ENCODE results near the gene SPAG9. TPM values are rescaled to one million over a fixed set of nuclear protein-coding genes. Genes with fewer than 3 reads are reported as not detected.
"Not testable (repeated sequence)": the region's sequence is repeated elsewhere in the genome, so short reads cannot be mapped to it uniquely, and the experiment has no call there.

Gene SPAG9
- total RNA-seq, 1 donor from 2014 or later: 49.4 TPM

DNA sequence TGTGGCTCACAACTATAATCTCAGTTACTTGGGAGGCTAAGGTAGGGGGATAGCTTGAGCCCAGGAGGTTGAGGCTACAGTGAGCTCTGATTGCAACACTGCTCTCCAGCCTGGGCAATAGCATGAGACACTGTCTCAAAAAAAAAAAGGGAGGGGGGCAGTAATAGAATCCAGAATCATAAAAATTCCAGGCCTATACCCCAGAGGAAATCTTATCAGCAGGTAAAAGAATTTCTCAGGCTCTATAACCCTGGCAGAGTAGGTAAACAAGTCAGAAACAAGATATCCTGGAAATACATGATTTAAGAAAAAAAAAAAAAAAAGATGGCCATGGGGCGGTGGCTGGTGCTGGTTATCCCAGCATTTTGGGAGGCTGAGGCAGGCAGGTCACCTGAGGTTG, 12.9 kb downstream of the SPAG9 start:
- intact Hi-C loops (cut with DNase I): no loop called here
- ATAC-seq (no peak), DNase-seq (ENCODE audit: missing footprints) (no peak)

DNA sequence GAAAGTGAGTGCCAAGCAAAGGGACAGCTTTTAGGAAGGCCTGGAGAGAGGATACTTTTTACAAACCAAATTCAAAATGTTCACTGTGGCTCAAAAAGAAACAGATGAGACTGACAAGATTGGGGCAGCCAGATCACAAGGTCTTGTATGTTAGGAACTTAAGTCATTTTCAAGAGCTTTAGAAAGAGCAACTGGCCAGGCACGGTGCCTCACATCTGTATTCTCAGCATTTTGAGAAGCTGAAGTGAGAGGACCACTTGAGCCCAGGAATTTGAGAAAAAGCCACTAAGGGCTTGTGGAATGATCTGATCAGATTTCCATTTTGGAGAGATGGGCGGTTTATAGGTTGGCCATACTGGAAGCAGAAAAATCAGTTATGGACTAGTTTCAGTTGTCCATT, 17.2 kb downstream of the SPAG9 start:
- ATAC-seq: no peak
- intact Hi-C loops (cut with DNase I): no loop called here

DNA sequence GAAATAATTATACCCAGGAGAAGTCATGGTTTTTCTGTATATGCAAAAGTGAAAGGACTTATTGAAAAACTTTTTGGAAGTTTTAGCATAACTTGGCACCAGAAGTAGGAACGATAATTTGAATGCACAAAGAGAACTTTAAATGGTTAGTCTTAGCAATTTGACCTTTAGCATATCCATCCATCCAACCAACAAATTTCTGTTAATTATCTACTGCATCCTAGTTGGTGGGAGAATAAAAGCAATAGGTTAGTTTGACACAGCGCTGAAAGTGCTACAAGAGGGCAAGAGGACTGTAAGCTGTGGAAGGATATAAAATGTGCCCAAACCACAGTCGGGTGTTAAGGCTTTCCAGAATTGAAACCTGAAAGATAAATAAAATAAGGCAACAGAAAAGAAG, 17.6 kb downstream of the SPAG9 start:
- ATAC-seq: no peak
- intact Hi-C loops (cut with DNase I): no loop called here
- no peak for DNase-seq (ENCODE audit: missing footprints)

More for the DNA sequence above, 17.2 kb downstream of the SPAG9 start:
- DNase-seq (ENCODE audit: missing footprints): no peak

DNA sequence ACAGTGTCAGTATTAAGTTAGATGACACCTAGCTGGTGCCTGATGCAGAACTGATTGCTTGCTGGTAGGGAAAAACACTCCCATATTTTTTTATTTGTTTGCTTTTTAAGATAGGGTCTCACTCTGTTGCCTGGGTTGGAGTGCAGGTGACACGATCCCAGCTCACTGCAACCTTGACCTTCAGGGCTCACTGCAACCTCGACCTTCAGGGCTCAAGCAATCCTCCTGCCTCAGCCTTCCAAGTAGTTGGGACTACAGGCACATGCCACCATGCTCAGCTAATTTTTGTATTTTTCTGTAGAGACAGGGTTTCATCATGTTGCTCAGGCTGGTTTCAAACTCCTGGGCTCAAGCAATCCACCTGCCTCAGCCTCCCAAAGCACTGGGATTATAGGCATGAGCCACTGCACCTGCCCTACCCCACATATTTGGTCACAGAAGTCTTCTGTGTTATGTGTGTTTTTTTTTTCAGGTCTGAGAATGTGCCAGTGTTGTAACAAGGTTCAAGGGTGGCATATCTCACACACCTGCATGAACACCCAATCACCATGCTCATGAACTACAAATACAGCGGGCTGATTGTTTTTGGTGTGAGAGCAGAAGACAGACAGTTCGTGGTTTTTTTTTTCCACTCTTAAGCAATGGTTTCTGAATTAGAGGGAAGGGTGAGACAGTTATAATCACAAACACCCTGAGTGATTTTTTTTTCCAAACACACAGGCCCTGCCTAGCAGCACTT, 22.8 kb downstream of the SPAG9 start:
- ATAC-seq (no peak), DNase-seq (ENCODE audit: missing footprints) (no peak)
- intact Hi-C loops (cut with DNase I): no loop called here

DNA sequence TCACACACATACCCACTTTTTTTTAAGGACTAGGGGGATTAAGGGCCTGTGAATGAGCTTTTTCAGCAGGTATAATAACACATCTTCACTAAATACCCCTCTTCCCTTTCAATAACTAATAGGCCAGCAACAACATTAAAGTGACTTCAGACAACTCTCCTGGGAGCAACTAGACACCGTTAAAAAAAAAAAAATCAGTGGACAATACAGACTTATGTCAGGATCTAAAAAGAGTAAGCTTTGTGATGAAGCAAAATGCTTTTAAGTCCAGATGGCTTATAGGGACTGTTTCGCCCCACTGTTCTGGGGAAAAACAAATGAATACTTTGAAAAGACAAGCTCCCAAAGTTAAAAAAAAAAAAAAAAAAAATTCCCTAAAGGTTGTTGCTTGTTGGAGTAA, 29.0 kb downstream of the SPAG9 start:
- DNase-seq (ENCODE audit: missing footprints) (no peak), ATAC-seq (no peak)
- intact Hi-C loops (cut with DNase I): no loop called here

DNA sequence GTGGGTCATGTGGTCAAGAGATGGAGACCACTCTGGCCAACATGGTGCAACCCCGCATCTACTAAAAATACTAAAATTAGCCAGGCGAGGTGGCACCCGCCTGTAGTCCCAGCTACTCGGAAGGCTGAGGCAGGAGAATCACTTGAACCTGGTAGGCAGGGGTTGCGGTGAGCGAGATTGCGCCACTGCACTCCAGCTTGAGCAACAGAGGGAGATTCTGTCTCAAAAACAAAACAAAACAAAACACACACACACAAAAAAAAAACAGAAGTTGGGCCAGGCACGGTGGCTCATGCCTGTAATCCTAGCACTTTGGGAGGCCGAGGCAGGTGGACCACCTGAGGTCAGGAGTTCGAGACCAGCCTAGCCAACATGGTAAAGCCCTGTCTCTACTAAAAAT, 31.8 kb downstream of the SPAG9 start:
- intact Hi-C loops (cut with DNase I); ATAC-seq: not testable (repeated sequence)
- peak; percentile 82 for DNase-seq (ENCODE audit: missing footprints)

DNA sequence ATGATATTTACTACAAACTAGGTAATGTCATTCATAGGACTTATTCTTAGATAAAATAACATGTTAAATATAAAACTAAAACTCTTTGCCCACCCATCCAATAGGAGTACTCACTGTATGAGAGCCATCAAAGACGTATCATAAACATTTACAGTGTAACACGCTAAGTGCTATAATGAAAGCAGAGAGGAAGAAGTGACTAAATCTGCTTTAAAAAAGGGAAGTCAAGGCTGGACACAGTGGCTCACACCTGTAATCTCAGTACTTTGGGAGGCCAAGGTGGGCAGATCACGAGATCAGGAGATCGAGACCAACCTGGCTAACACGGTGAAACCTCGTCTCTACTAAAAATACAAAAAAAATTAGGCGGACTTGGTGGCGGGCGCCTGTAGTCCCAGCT, 32.4 kb downstream of the SPAG9 start:
- no peak for ATAC-seq
- intact Hi-C loops (cut with DNase I): no loop called here
- DNase-seq (ENCODE audit: missing footprints): no peak

DNA sequence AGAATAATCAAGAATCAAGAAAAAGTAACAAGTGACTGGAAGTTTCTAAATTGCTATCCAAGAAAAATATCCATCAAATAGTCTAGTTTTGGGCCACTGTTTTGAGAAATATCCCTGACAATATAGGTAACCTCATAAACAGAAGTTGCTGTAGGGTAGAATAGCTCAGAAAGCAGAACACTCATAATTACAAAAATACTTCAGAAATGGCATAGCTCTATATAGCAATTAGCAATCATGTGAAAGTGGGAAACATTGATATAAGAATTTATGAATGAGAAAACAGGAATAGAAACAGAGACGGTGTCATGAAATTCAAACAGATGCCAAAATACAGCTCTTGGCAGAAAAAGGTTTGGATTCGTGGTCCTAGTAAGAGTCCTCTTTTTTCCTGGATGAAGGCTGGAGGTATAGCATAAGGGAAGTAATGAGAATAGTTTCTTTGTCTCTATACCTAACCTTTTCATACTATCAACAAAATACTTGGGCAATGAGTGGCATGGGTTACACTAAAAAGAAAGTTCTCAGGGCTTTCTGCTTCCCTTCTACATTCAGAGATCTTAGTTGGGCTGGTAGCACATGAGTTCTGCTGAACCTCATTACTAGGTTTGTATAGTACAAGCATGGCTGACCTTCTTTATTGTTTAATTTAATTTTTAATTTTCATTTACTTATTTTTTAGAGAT, 33.5 kb downstream of the SPAG9 start:
- no peak for ATAC-seq
- no peak for DNase-seq (ENCODE audit: missing footprints)
- intact Hi-C loops (cut with DNase I): no loop called here

DNA sequence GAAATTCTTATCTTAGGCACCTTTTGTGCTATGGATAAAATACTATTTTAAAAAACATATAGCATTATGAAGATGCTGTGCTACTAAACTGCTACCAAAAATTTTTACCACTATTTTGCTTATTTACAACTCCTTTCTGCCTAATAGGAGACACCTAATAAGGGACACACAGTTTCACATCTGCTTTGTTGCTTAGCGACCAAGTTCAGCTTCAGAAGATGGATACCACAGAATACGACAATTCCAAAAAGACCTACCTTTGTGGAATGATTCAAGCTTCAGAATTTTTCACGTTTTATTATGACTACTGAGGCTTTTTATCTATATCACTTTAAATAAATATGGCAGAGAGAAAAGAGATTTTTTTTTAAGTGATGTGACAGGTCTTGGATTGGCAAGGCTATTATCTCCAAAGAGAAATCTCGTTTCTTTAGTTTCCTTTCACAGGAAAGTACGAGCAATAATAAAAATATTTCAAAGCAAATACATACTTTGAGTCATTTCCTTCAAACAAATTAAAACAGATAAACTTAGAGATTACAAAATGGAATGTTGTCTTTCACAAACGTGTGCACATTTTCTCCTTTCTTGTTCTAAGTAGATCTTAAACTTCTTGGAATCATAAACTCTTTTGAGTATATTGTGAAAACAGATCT, 35.4 kb downstream of the SPAG9 start:
- DNase-seq (ENCODE audit: missing footprints): no peak
- intact Hi-C loops (cut with DNase I): no loop called here
- ATAC-seq: no peak

DNA sequence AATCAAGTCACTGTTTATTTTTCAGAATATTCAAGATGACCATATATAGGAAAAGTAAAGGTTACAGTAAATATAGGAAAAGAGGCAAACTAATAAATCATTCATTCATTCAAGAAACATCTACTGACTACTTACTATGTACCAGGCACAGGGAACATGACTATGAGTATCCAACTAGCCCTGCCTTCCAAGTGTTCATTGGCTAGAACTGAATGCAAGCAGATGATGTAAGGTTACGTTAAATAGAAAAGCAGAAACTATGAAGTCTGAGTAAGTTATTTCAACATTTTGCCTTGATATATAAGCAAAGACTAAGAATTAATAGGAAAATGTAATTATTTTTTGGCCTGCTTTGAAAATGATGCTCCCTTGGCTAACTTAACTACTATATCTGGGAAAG, 36.7 kb downstream of the SPAG9 start:
- no peak for DNase-seq (ENCODE audit: missing footprints)
- intact Hi-C loops (cut with DNase I): no loop called here
- ATAC-seq: no peak

DNA sequence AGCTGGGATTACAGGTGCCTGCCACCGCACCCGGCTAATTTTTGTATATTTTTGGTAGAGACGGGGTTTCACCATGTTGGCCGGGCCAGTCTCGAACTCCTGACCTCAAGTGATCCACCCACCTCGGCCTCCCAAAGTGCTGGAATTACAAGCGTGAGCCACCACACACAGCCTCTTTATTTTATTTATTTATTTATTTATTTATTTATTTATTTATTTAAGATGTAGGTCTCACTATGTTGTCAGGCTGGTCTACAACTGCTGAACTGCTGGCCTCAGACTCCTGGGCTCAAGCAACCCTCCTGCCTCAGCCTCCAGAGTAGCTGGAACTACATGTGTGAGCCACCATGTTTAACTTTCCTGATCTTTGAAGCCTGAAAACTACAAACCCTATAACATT, 37.3 kb downstream of the SPAG9 start:
- intact Hi-C loops (cut with DNase I): not testable (repeated sequence)

DNA sequence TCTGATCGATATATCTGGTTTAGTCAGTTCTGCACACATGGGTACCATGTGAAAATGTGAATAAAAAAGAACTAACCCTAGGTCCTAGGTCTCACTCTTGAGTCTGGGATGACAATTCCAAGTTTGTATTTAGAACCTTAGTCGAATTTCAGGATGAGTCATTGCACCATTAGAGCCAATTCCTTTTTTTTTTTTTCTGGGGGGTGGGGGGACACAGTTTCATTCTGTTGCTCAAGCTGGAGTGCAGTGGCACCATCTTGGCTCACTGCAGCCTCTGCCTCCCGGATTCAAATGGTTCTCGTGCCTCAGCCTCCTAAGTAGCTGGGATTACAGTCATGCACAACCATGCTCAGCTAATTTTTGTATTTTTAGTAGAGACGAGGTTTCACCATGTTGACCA, 41.6 kb downstream of the SPAG9 start:
- DNase-seq (ENCODE audit: missing footprints) (no peak), ATAC-seq (no peak)
- intact Hi-C loops (cut with DNase I): no loop called here

More for the DNA sequence above, 37.3 kb downstream of the SPAG9 start:
- not testable (repeated sequence) for DNase-seq (ENCODE audit: missing footprints); ATAC-seq

DNA sequence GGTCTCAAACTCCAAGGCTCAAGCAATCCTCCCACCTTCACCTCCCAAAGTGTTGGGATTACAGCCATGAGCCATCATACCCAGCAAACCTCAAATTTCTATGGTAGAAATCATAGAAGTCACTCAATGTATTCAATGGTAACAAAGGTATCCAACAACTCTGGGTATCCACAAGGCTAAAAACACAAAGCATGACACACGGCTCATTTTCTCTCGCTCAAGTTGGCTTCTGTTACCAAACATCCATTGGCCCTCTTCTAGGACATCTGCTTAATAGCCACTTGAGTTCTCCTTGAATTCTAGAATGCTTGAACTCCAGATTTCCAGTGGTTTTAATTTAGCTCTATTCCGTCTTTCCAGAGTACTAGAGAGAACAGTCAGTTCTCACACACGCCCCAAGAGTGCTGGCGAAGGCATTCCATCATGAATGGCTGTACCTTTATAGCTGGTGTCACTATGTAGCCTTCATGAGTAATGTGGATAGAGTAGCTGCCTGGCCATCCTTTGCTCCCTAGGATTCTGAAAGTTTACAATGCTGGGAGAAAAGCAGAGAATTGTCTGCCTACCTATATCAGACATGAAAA, 42.6 kb downstream of the SPAG9 start:
- ATAC-seq (no peak), DNase-seq (ENCODE audit: missing footprints) (no peak)
- intact Hi-C loops (cut with DNase I): no loop called here

DNA sequence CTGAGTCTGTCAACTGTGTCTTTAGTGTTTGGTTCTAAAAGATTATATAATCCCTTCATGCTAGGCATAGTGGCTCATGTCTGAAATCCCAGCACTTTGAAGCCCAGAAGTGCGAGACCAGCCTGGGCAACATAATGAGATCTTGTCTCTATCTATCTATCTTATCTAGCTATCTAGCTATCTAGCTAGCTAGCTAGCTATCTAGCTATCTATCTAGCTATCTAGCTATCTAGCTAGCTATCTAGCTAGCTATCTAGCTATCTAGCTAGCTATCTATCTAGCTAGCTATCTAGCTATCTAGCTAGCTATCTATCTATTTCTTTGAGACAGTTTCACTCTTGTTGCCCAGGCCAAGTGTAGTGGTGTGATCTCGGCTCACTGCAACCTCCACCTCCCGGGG, 43.8 kb downstream of the SPAG9 start:
- no peak for DNase-seq (ENCODE audit: missing footprints)
- intact Hi-C loops (cut with DNase I): no loop called here
- ATAC-seq: no peak

DNA sequence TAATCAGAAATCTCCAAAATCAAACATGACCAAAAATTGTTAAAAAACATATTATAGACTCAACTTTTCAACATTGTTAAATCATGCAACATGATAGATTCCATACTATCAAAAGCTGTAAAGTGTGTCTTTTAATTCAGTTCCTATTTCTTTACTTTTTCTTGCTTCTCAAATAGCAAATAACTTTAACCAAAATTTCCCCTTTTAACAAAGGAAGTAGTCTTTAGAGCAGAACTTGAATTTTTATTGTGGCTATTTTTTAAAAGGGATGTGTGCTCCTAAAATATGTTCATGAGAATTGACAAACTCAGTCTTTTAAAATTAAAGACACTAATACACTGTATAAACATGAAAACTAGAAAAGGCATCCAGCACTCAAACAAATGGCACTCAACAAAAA, 49.1 kb downstream of the SPAG9 start:
- intact Hi-C loops (cut with DNase I): no loop called here
- ATAC-seq: no peak
- DNase-seq (ENCODE audit: missing footprints): no peak

DNA sequence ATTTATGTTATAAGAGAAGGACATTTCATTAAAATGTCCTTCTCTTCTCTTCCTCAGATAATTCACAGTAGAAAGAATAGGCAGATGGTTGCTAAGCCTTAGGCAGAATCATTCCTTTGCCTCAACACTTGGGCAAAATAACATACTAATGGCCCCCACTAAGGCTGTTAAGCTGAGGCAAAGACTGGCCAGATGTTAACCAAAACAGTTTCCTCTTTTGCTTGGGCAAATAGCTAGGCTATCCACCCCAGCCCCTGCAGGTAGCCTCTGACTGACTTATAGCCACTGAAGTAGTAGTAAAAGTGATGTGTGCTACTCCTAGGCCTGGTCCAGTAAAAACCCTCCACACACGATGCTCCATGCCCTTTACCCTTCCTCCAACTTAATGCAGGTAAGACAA, 55.2 kb downstream of the SPAG9 start:
- DNase-seq (ENCODE audit: missing footprints) (no peak), ATAC-seq (no peak)
- intact Hi-C loops (cut with DNase I): no loop called here

DNA sequence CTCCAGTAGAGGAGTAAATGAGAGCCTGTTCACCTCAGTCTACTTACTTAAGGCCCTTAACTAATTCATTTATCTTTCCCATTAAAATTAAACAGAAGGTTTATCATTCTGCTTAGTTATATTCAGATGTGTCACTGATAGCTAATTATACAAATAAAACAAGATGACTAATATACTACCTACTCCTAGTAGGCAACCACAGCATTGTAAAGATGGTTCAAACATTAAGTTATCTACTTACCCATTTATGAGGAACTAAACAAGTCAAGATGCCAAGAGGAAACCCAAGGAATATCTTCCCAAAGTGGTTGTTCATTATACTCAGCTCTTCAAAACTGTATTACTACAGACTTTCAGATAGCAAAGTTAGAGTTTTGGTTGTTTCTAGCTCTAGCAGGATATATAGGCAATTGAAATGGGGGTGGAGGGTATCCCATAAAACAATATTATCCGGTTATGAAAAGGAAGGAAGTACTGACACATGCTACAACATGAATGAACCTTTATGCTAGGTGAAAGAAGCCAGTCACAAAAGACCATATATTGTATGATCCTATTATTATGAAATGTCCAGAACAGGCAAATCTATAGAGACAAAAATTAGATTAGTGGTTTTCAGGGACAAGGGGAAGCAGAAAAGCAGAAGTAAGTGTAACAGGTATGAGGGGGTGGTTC, 56.5 kb downstream of the SPAG9 start:
- intact Hi-C loops (cut with DNase I): no loop called here

DNA sequence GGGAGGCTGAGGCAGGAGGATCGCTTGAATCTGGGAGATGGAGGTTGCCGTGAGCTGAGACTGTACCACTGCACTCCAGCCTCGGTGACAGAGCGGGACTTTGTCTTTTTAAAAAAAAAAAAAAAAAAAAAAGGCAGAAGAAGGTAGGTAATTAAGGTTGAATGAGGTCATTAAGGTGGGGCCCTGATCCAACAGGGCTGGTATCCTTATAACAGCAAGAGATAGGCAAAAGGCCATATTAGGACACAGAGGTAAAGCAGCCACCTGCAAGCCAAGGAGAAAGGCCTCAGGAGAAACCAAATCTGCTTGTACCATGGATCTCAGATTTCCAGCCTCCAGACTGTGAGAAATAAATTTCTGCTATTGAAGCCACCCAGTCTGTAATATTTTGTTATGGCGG, 60.3 kb downstream of the SPAG9 start:
- no peak for ATAC-seq
- no peak for DNase-seq (ENCODE audit: missing footprints)
- intact Hi-C loops (cut with DNase I): no loop called here

More for the DNA sequence above, 56.5 kb downstream of the SPAG9 start:
- ATAC-seq (no peak), DNase-seq (ENCODE audit: missing footprints) (no peak)

DNA sequence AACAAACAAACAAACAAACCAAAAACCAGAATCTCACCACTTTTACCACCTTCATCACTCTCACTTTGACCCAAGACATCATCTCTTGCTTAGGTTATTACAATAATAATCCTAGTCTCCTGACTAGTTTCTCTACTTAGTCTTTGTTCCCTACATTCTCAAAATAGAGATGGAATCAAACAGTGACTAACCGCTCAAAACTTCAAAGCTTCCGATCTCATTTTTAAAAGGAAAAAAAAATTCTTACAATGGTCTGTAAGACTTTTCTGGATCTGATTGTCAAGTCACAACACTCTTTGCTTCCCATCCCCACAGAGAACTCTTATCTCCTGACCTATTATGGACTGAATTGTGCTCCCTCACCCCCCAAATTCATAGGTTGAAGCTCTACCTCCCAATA, 60.9 kb downstream of the SPAG9 start:
- ATAC-seq (no peak), DNase-seq (ENCODE audit: missing footprints) (no peak)
- intact Hi-C loops (cut with DNase I): loop anchor here (5.0 kb wide), 1 partner anchor 52 kb away; no protein-coding TSS in a partner anchor
